ENCODE data around the gene NTNG1. TPM values are rescaled to one million over a fixed set of nuclear protein-coding genes. Genes with fewer than 3 reads are reported as not detected.

Gene NTNG1
- total RNA-seq, 4 donors from 2014 or later: 4.2 to 11.1 (median 5.6) TPM

DNA sequence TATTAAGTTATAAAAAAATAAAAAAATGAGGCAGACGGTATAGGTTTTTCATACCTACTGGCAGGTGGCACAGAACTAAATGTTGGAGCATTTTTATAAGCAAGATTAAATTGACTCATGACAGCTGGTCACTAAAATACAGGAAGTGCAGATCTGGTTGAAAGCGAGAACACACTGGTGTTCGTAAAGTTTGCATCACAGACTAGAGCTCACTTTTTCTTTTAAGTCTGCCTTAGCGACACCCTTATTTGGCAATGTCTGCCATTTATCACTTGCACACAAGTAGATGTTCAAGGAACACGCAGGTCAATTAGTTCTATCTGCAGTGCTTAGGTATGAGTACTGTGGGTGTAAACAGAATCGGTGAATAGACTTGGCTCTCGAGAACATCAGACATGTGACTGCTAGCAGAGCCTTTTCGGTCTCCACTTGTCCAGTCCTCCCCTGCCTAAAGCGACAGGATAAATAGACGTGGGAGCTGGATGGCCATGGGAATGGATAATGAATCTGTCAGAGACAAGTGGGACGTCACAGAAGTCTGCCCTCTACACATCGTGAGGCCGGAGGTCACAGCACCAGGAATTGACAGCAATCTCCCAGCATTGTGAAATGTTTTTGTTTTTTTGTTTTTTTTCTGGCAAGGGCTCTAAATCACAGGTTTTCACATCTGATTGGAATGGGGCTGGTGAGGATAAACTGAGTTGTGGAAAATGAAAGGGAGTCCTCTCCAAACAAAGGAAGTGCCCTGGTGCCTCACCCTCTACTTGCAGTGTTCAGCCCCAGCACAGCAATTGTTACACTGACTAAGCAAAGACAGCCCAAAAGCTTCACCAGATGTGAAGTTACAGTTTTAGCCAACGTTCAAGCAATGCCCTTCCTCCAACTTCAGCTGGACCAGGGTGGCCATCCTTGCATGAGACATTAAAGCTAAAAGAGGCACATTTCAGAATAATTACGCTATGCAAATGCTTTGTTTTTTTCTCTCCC, 248.9 kb downstream of the NTNG1 start:
- Histone ChIP-seq H3K4me1 (no peaks in the 10 kb centered on the region), H3K27ac (no peak overlapping the region), H3K9me3 (no peaks in the 10 kb centered on the region), H3K36me3 (no peaks in the 10 kb centered on the region), H3K27me3 (no peaks in the 10 kb centered on the region), H3K4me3 (no peak overlapping the region)
- TF ChIP-seq EP300 (IDR thresholded peaks at IDR 0.05): no peak
- no peak for TF ChIP-seq POLR2AphosphoS5 (IDR thresholded peaks at IDR 0.05)
- no peak for TF ChIP-seq POLR2A (IDR thresholded peaks at IDR 0.05)
- TF ChIP-seq CTCF (IDR thresholded peaks at IDR 0.05): no peak
- WGBS: 70% methylated on average over 15 of the region's 15 CpGs
- no peak for DNase-seq (ENCODE audit: low spot score in 2 of 2)

DNA sequence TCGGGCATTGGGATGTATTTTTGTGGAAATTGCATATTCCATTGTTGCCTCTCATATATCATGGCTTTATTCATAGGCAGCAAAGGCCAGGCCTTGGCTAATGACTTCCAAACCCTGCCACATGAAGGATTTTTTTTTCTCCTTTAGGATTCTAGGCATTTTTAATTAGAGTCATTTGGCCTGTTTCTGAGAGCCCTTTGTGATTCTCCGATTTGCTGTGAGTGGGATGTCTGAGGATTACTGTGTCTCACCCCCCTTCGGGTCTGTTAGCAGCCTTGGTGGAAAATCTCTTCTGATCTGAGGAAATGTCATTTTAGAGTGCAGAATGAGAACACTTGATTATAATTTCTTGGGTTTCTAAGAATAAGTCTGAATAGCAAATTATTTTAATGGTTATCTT, 253.5 kb downstream of the NTNG1 start:
- no peak for DNase-seq (ENCODE audit: low spot score in 2 of 2)
- Histone ChIP-seq H3K4me1 (no peaks in the 10 kb centered on the region), H3K36me3 (no peaks in the 10 kb centered on the region), H3K9me3 (no peaks in the 10 kb centered on the region), H3K27ac (no peak overlapping the region), H3K27me3 (no peaks in the 10 kb centered on the region), H3K4me3 (no peak overlapping the region)
- 66% methylated on average over 3 of the region's 3 CpGs for WGBS
- no peak for TF ChIP-seq POLR2A (IDR thresholded peaks at IDR 0.05)
- no peak for TF ChIP-seq EP300 (IDR thresholded peaks at IDR 0.05)

- H3K27ac ChIP-seq: no peak overlapping the region
- DNase-seq (ENCODE audit: low spot score in 2 of 2): no peak
- H3K9me3 ChIP-seq: no peaks in the 10 kb centered on the region
- H3K4me3 ChIP-seq: no peak overlapping the region
- H3K36me3 ChIP-seq: no peaks in the 10 kb centered on the region
- TF ChIP-seq EP300 (IDR thresholded peaks at IDR 0.05): no peak
- TF ChIP-seq CTCF (IDR thresholded peaks at IDR 0.05): no peak
- TF ChIP-seq POLR2AphosphoS5 (IDR thresholded peaks at IDR 0.05): no peak
- H3K27me3 ChIP-seq: no peaks in the 10 kb centered on the region
- peaks cover 5% of the 10 kb centered on the region for H3K4me1 ChIP-seq
- 91% methylated on average over 4 of the region's 4 CpGs for WGBS
Observed at GRCh38 chr1:107401704-107402103, 260.9 kb downstream of the NTNG1 start.

DNA sequence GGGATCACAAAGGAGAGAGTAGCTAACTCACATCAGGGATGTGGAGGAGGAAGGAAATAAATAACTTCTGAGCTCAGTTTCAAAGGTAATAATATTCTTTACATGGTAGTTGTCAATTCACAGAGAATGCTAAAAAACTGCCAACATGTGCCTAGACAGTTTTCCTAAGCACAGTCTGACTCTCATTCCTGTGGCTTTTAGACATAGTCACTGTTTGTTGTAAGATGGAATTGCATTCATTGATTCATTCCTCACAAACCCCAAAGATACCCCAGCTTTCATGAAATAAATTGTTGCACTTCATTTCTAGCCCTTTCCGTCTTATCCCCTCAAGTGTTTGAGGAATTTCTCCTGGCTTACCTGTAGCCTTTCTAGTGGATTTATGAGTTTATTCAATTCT, 263.9 kb downstream of the NTNG1 start:
- Histone ChIP-seq H3K4me3 (no peak overlapping the region), H3K9me3 (no peaks in the 10 kb centered on the region), H3K4me1 (peaks cover 5% of the 10 kb centered on the region), H3K27ac (no peak overlapping the region), H3K36me3 (no peaks in the 10 kb centered on the region), H3K27me3 (no peaks in the 10 kb centered on the region)
- 77% methylated on average over 1 of the region's 1 CpG for WGBS
- TF ChIP-seq EP300 (IDR thresholded peaks at IDR 0.05) (no peak), CTCF (IDR thresholded peaks at IDR 0.05) (no peak), POLR2A (IDR thresholded peaks at IDR 0.05) (no peak), POLR2AphosphoS5 (IDR thresholded peaks at IDR 0.05) (no peak)
- no peak for DNase-seq (ENCODE audit: low spot score in 2 of 2)

GRCh38 chr1:107405236-107405635, 264.4 kb downstream of the NTNG1 start:
- H3K27me3 ChIP-seq: no peaks in the 10 kb centered on the region
- H3K27ac ChIP-seq: no peak overlapping the region
- DNase-seq (ENCODE audit: low spot score in 2 of 2): no peak
- H3K4me3 ChIP-seq: no peak overlapping the region
- peaks cover 5% of the 10 kb centered on the region for H3K4me1 ChIP-seq
- 26% methylated on average over 2 of the region's 2 CpGs for WGBS
- no peaks in the 10 kb centered on the region for H3K36me3 ChIP-seq
- H3K9me3 ChIP-seq: no peaks in the 10 kb centered on the region
- no peak for TF ChIP-seq CTCF (IDR thresholded peaks at IDR 0.05)
- no peak for TF ChIP-seq EP300 (IDR thresholded peaks at IDR 0.05)
- TF ChIP-seq POLR2A (IDR thresholded peaks at IDR 0.05): no peak
- no peak for TF ChIP-seq POLR2AphosphoS5 (IDR thresholded peaks at IDR 0.05)

All from suprapubic skin (tissue), 4 donors.